ENCODE results near the gene MDK. TPM values are rescaled to one million over a fixed set of nuclear protein-coding genes. Genes with fewer than 3 reads are reported as not detected.

MDK gene
- total and polyA plus RNA-seq, 2 donors (not counting 3 experiments of a cell fraction or from before 2014, with no cell fraction given) = 331 to 893 TPM

GRCh38 chr11:46341454-46341853 lies 40.0 kb upstream of the MDK start:
- Histone ChIP-seq H3K9me1 (replicated peaks; ENCODE audit: control insufficient read depth, extremely low read depth, insufficient read depth, low read length) (no peaks in the 10 kb centered on the region), H3K79me2 (ENCODE audit: control insufficient read depth, insufficient read depth, low read length) (no peaks in the 10 kb centered on the region), H2AFZ (ENCODE audit: low read depth, low read length) (peak overlapping the region; percentile 67), H3K36me3 (ENCODE audit: control insufficient read depth in 2 of 2, extremely low read depth in 1 of 2, insufficient read depth in 2 of 2, low read length in 2 of 2) (no peaks in the 10 kb centered on the region), H3K27ac (ENCODE audit: insufficient read depth, low read depth, low read length) (no peak overlapping the region), H3K9ac (replicated peaks; ENCODE audit: extremely low read depth, insufficient read depth, low read length) (no peak overlapping the region), H4K20me1 (replicated peaks; ENCODE audit: control insufficient read depth, extremely low read depth, insufficient read depth, low read length) (no peaks in the 10 kb centered on the region), H3K4me3 (replicated peaks in 1 of 3; ENCODE audit: insufficient read depth in 1 of 3, low read depth in 1 of 3, low read length in 3 of 3) (no peak overlapping the region), H3K4me2 (ENCODE audit: insufficient read depth, low read length) (no peak overlapping the region), H3K27me3 (ENCODE audit: control insufficient read depth in 2 of 2, insufficient read depth in 2 of 2, low read length in 2 of 2) (no peaks in the 10 kb centered on the region), H3K4me1 (ENCODE audit: control insufficient read depth, extremely low read depth, insufficient read depth, low read length) (peaks cover 31% of the 10 kb centered on the region), H3K9me3 (replicated peaks; ENCODE audit: control insufficient read depth, insufficient read depth, low read length) (no peaks in the 10 kb centered on the region)
- TF ChIP-seq POLR2A (IDR thresholded peaks at IDR 0.05; ENCODE audit: low read depth, low read length) (no peak), POLR2AphosphoS5 (IDR thresholded peaks at IDR 0.05; ENCODE audit: insufficient read depth, low read depth, low read length) (no peak), JUN (IDR thresholded peaks at IDR 0.05; ENCODE audit: borderline replicate concordance, insufficient read depth, insufficient read length, low read depth) (no peak), FOS (IDR thresholded peaks at IDR 0.05; ENCODE audit: borderline replicate concordance, insufficient read depth, low read length) (no peak), MYC (IDR thresholded peaks at IDR 0.05; ENCODE audit: low read depth, low read length) (no peak), GATA2 (IDR thresholded peaks at IDR 0.05; ENCODE audit: insufficient read depth, insufficient read length, low read depth, low read length) (no peak), EZH2 (IDR thresholded peaks at IDR 0.05; ENCODE audit: borderline replicate concordance, low read depth, low read length, severe bottlenecking) (no peak), MAX (IDR thresholded peaks at IDR 0.05; ENCODE audit: insufficient read depth, insufficient read length) (no peak)
- TF ChIP-seq, protein P1, sequence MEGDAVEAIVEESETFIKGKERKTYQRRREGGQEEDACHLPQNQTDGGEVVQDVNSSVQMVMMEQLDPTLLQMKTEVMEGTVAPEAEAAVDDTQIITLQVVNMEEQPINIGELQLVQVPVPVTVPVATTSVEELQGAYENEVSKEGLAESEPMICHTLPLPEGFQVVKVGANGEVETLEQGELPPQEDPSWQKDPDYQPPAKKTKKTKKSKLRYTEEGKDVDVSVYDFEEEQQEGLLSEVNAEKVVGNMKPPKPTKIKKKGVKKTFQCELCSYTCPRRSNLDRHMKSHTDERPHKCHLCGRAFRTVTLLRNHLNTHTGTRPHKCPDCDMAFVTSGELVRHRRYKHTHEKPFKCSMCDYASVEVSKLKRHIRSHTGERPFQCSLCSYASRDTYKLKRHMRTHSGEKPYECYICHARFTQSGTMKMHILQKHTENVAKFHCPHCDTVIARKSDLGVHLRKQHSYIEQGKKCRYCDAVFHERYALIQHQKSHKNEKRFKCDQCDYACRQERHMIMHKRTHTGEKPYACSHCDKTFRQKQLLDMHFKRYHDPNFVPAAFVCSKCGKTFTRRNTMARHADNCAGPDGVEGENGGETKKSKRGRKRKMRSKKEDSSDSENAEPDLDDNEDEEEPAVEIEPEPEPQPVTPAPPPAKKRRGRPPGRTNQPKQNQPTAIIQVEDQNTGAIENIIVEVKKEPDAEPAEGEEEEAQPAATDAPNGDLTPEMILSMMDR (IDR thresholded peaks at IDR 0.05; ENCODE audit: extremely low read depth in 1 of 2, insufficient read depth in 1 of 2, low read depth in 1 of 2, low read length in 2 of 2) = no peak
- FAIRE-seq (no peak), DNase-seq (ENCODE audit: low read depth, low spot score) (no peak)
- dilution Hi-C loops (cut with MboI; ENCODE audit: extremely low pct_ligation_motif_present, low sequenced_read_pairs) (no loop called here), intact Hi-C loops (cut with micrococcal nuclease) (no loop called here)
- BruUV-seq (replicated peaks) = no TSS peak
- CTCF ChIA-PET = interaction anchor here (1.0 to 2.8 kb wide), 7 partner anchors 8 to 102 kb away, joined by 3 to 11 read pairs (median 5); no protein-coding TSS in a partner anchor
- POLR2A ChIA-PET = no interaction called here
